WTC11 (cell line): ENCODE measurements around the gene RHBDL2. TPM values are rescaled to one million over a fixed set of nuclear protein-coding genes. Genes with fewer than 3 reads are reported as not detected.

Experiments
- ATAC-seq: fragments of 200-7000 bp; cut with Tn5 transposase; 2 replicates; pipeline ENCODE4 v1.10.0; 2021; ENCODE audit warnings: mild to moderate bottlenecking, moderate library complexity
- CTCF ChIA-PET: fragments of 300-600 bp; sonication (Branson Sonifier 250); formaldehyde crosslinking; loops from one replicate; lab custom pipeline; 2021; ENCODE audit warnings: antibody characterized with exemption; lab: Charles Lee
- POLR2A ChIA-PET: fragments of 350-600 bp; sonication (Branson Sonifier 250); formaldehyde crosslinking; loops from one replicate; lab custom pipeline; 2021; ENCODE audit warnings: antibody characterized with exemption; lab: Charles Lee
- DNase-seq: peaks from one replicate; pipeline ENCODE4 v3.0.0; 2021; ENCODE audit warnings: low spot score
- H3K27ac Mint-ChIP-seq: 2 replicates; pipeline ENCODE4 v1.8.0; 2021; ENCODE audit warnings: mixed read lengths
- H3K27me3 Mint-ChIP-seq: 2 replicates; pipeline ENCODE4 v1.8.0; 2021; ENCODE audit warnings: low read depth, mild to moderate bottlenecking, moderate library complexity, mixed read lengths
- H3K36me3 Mint-ChIP-seq: 2 replicates; pipeline ENCODE4 v1.8.0; 2021; ENCODE audit warnings: mixed read lengths
- H3K4me1 Mint-ChIP-seq: 2 replicates; pipeline ENCODE4 v1.8.0; 2022; ENCODE audit warnings: mixed read lengths
- H3K4me3 Mint-ChIP-seq: 2 replicates; pipeline ENCODE4 v1.8.0; 2021; ENCODE audit warnings: mild to moderate bottlenecking, moderate library complexity, mixed read lengths
- H3K9me3 Mint-ChIP-seq: 2 replicates; pipeline ENCODE4 v1.8.0; 2021; ENCODE audit warnings: mixed read lengths
- CREM ChIP-seq: sonication (generic); formaldehyde crosslinking; IDR thresholded peaks from 2 replicates; pipeline ENCODE4 v1.8.1; 2022; ENCODE audit warnings: mild to moderate bottlenecking, missing genetic modification reagents, moderate library complexity
- ETV6 ChIP-seq: sonication (generic); formaldehyde crosslinking; IDR thresholded peaks from 2 replicates; pipeline ENCODE4 v1.8.1; 2022; ENCODE audit warnings: mild to moderate bottlenecking, missing genetic modification reagents
- JAZF1 ChIP-seq: fragments of 250-450 bp; sonication (Bioruptor Pico); IDR thresholded peaks from 2 replicates; pipeline ENCODE4 v1.9.0; 2021; ENCODE audit warnings: moderate library complexity, mild to moderate bottlenecking, inconsistent platforms
- JUN ChIP-seq: sonication (generic); formaldehyde crosslinking; IDR thresholded peaks from 2 replicates; pipeline ENCODE4 v1.8.0; 2023; ENCODE audit warnings: mild to moderate bottlenecking, missing genetic modification reagents
- MAX ChIP-seq: sonication (generic); formaldehyde crosslinking; IDR thresholded peaks from 2 replicates; pipeline ENCODE4 v1.8.0; 2022; ENCODE audit warnings: mild to moderate bottlenecking, missing genetic modification reagents
- NR2C2 ChIP-seq: sonication (generic); formaldehyde crosslinking; IDR thresholded peaks from 2 replicates; pipeline ENCODE4 v1.8.0; 2022; ENCODE audit warnings: mild to moderate bottlenecking, missing genetic modification reagents
- SP1 ChIP-seq: sonication (generic); formaldehyde crosslinking; conservative IDR thresholded peaks from 2 replicates; pipeline ENCODE4 v1.8.1; 2022; ENCODE audit warnings: missing genetic modification reagents
- TEAD1 ChIP-seq: sonication (generic); formaldehyde crosslinking; IDR thresholded peaks from 2 replicates; pipeline ENCODE4 v1.8.0; 2022; ENCODE audit warnings: mild to moderate bottlenecking, missing genetic modification reagents
- TP53 ChIP-seq: sonication (generic); formaldehyde crosslinking; IDR thresholded peaks from 2 replicates; pipeline ENCODE4 v1.8.1; 2023; ENCODE audit warnings: mild to moderate bottlenecking, missing genetic modification reagents
- USF2 ChIP-seq: sonication (generic); formaldehyde crosslinking; IDR thresholded peaks from 2 replicates; pipeline ENCODE4 v1.8.1; 2023; ENCODE audit warnings: mild to moderate bottlenecking, missing genetic modification reagents, moderate library complexity
- ZNF281 ChIP-seq: sonication (generic); formaldehyde crosslinking; IDR thresholded peaks from 2 replicates; pipeline ENCODE4 v1.8.0; 2023; ENCODE audit warnings: mild to moderate bottlenecking, missing genetic modification reagents
- ZNF423 ChIP-seq: fragments of 250-450 bp; sonication (Bioruptor Pico); IDR thresholded peaks from 2 replicates; pipeline ENCODE4 v2.1.2; 2022; ENCODE audit warnings: mild to moderate bottlenecking, moderate library complexity
- total RNA-seq: library from RNA; stranded (reverse); gene quantifications from 3 replicates; pipeline ENCODE4 v1.2.3, GENCODE V29; 2021
- TF ChIP-seq, protein P1 (sequence below): sonication (generic); formaldehyde crosslinking; IDR thresholded peaks from 2 replicates; pipeline ENCODE4 v1.8.1; 2023; ENCODE audit warnings: mild to moderate bottlenecking, missing genetic modification reagents
- TF ChIP-seq, protein P2 (sequence below): sonication (generic); formaldehyde crosslinking; IDR thresholded peaks from 2 replicates; pipeline ENCODE4 v1.8.1; 2022; ENCODE audit warnings: missing genetic modification reagents, borderline replicate concordance

The RHBDL2 gene
- total RNA-seq, 1 experiment from 2014 or later = 0.26 TPM

- Mint-ChIP-seq H3K27ac (no peak overlapping the region), H3K9me3 (no peaks in the 10 kb centered on the region), H3K36me3 (peaks cover 3% of the 10 kb centered on the region; the same call in 1 of the 2 replicates), H3K27me3 (no peaks in the 10 kb centered on the region), H3K4me3 (no peak overlapping the region), H3K4me1 (peaks cover 4% of the 10 kb centered on the region; the same call in 1 of the 2 replicates)
- no peak for ATAC-seq
- POLR2A ChIA-PET = interaction anchor here (0.7 kb wide), 1 partner anchor 140 kb away, joined by 4 read pairs; no protein-coding TSS in a partner anchor
- CTCF ChIA-PET = interaction anchor here (0.6 to 1.3 kb wide), 3 partner anchors 25 to 140 kb away, joined by 3 to 6 read pairs (median 4); no protein-coding TSS in a partner anchor
- no peak for DNase-seq
- TF ChIP-seq, protein P1, sequence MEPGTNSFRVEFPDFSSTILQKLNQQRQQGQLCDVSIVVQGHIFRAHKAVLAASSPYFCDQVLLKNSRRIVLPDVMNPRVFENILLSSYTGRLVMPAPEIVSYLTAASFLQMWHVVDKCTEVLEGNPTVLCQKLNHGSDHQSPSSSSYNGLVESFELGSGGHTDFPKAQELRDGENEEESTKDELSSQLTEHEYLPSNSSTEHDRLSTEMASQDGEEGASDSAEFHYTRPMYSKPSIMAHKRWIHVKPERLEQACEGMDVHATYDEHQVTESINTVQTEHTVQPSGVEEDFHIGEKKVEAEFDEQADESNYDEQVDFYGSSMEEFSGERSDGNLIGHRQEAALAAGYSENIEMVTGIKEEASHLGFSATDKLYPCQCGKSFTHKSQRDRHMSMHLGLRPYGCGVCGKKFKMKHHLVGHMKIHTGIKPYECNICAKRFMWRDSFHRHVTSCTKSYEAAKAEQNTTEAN = no peak
- no peak for TF ChIP-seq JUN (CRISPR knock-in tag)
- TF ChIP-seq SP1 (CRISPR knock-in tag) = no peak
- no peak for TF ChIP-seq USF2
- TF ChIP-seq ZNF281 (CRISPR knock-in tag) = no peak
Observed at GRCh38 chr1:38958967-38959366, 17.3 kb upstream of the RHBDL2 start.

DNA sequence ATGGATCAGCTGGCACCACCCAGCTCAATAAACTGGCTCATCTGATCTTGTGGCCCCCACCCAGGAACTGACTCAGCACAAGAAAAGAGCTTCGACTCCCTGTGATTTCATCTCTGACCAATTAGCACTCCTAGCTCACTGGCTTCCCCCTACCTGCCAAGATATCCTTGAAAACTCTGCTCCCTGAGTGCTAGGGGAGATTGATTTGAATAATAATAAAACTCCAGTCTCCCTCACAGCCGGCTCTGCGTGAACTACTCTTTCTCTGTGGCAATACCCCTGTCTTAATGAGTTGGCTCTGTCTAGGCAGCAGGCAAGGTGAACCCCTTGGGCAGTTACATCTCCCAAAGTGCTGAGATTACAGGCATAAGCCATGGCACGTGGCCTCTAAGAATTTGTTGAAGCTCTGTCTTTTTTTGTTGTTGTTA lies 11.8 kb upstream of the RHBDL2 start:
- ATAC-seq (peak; percentile 98), DNase-seq (peak; percentile 26)
- POLR2A ChIA-PET = interaction anchor here (0.6 kb wide), 2 partner anchors 42 to 74 kb away, joined by 4 read pairs; no protein-coding TSS in a partner anchor
- H3K4me3 Mint-ChIP-seq = no peak overlapping the region
- H3K27ac Mint-ChIP-seq = peak overlapping the region; percentile 83
- TF ChIP-seq ZNF423 (CRISPR knock-in tag) = peak; percentile 86
- TF ChIP-seq NR2C2 = no peak
- TF ChIP-seq MAX (CRISPR knock-in tag) = peak; percentile 59; the same call in 1 of the 2 replicates
- peak; percentile 25; the same call in 1 of the 2 replicates for TF ChIP-seq CREM (CRISPR knock-in tag)
- TF ChIP-seq JAZF1 = no peak
- peak; percentile 54; the same call in 1 of the 2 replicates for TF ChIP-seq TEAD1 (CRISPR knock-in tag)
- TF ChIP-seq TP53 (CRISPR knock-in tag) = no peak
- TF ChIP-seq ETV6 = peak; percentile 20; the same call in 1 of the 2 replicates
- CTCF ChIA-PET = interaction anchor here (0.6 to 1.1 kb wide), 6 partner anchors 16 to 258 kb away, joined by 3 to 4 read pairs (median 3); no protein-coding TSS in a partner anchor
- no peaks in the 10 kb centered on the region for H3K27me3 Mint-ChIP-seq
- peaks cover 13% of the 10 kb centered on the region; the same call in 1 of the 2 replicates for H3K9me3 Mint-ChIP-seq
- peaks cover 11% of the 10 kb centered on the region for H3K4me1 Mint-ChIP-seq
- peaks cover 5% of the 10 kb centered on the region; the same call in 1 of the 2 replicates for H3K36me3 Mint-ChIP-seq

GRCh38 chr1:38950553-38950952 lies 8.9 kb upstream of the RHBDL2 start:
- peaks cover 26% of the 10 kb centered on the region for H3K9me3 Mint-ChIP-seq
- POLR2A ChIA-PET = no interaction called here
- H3K4me3 Mint-ChIP-seq = no peak overlapping the region
- ATAC-seq (no peak), DNase-seq (no peak)
- no peak overlapping the region for H3K27ac Mint-ChIP-seq
- H3K36me3 Mint-ChIP-seq = peaks cover 16% of the 10 kb centered on the region
- H3K27me3 Mint-ChIP-seq = no peaks in the 10 kb centered on the region
- peaks cover 11% of the 10 kb centered on the region for H3K4me1 Mint-ChIP-seq
- CTCF ChIA-PET = interaction anchor here (1.6 kb wide), 1 partner anchor 14 kb away, joined by 6 read pairs; no protein-coding TSS in a partner anchor
- TF ChIP-seq, protein P2, sequence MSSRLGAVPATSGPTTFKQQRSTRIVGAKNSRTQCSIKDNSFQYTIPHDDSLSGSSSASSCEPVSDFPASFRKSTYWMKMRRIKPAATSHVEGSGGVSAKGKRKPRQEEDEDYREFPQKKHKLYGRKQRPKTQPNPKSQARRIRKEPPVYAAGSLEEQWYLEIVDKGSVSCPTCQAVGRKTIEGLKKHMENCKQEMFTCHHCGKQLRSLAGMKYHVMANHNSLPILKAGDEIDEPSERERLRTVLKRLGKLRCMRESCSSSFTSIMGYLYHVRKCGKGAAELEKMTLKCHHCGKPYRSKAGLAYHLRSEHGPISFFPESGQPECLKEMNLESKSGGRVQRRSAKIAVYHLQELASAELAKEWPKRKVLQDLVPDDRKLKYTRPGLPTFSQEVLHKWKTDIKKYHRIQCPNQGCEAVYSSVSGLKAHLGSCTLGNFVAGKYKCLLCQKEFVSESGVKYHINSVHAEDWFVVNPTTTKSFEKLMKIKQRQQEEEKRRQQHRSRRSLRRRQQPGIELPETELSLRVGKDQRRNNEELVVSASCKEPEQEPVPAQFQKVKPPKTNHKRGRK (CRISPR knock-in tag) = no peak
